Stimulated activated CD4-positive, alpha-beta T cell treated with anti-CD3 and anti-CD28 coated beads, Interleukin-2, amount 100 ng/mL, for 24 hours (primary cell): ENCODE results near the gene FOXD1.
"Not testable (repeated sequence)": the region's sequence is repeated elsewhere in the genome, so short reads cannot be mapped to it uniquely, and the experiment has no call there.

ENCODE experiments used
- DNase-seq, 2 donors: peaks; one replicate each; pipeline ENCODE4 v3.0.0-alpha.2; 2020

FOXD1 gene

GRCh38 chr5:73448463-73449136, at the start of gene FOXD1:
FOXD1 (minus strand) TSS chr5:73448777; CDS start chr5:73448362, 415 bp downstream.
- DNase-seq, result peak in 1 of 2 donors; percentile 60

DNA sequence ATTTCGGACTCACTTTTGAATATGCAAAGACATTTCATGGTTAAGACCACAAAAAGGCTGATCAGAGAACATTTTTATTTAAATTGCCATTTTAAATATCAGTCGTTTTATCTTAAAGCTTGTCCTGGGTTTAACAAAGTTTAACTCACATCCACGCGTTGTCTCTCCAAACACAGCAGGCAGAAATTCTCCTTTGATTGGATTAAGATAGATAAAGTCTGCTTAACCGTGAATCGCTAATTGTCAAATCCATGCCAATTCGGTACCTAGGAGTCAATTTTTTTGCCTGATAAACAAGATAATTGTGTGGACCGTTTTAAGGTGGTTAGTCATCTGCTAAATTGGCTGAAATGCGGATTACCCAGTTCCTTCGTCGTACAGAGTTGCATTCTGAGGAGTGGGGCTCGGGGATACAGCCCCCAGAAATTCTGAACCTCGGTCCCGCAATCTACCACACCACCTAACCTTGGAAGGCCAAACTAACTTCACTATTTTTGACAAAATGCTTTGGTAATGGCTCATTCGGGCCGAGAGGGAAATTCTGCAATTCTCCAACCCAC, 49.0 kb upstream of the FOXD1 start:
- no peak for DNase-seq

DNA sequence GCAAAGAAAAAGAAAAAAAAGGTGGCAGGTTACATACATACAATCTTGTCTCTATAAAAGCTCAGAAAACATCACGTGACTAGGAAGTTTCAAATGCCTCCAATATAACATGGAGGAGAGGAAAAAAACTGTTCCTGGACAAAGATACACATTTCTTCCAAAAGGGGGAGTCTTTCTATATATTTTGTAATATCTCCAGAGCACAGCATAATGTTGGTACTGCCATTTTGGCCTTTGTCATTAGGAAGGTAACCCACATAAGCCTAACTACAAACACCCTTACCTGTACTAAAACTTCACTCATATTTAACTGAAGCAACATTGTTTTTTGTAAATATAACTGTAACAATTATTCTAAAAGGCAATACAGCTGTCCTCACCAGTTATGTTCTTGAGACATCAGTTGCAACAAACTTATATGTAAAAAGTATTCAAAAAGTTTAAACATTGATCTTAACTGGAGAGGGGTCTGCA, 48.4 kb upstream of the FOXD1 start:
- no peak for DNase-seq

- DNase-seq, result no peak
Measured at GRCh38 chr5:73495772-73496335, 47.3 kb upstream of the FOXD1 start.

GRCh38 chr5:73494721-73495120, 46.1 kb upstream of the FOXD1 start:
- no peak for DNase-seq

GRCh38 chr5:73493421-73493820, 44.8 kb upstream of the FOXD1 start:
- no peak for DNase-seq

DNA sequence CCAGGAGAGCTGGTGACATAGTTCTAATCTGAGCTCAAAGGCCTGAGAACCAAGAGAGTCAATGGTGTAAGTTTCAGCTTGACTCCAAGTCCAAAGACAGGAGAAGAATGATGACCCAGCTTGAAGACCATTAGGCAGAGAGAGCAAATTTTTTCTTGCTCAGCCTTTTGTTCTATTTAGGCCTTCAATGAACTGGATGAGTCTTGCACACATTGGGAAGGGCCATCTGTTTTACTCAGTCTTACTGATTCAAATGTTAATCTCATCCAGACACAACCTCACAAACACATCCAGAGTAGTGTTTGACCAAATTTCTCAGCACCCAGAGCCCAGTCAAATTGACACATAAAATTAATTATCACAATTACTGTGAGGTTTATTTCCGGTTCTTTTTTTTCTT, 42.6 kb upstream of the FOXD1 start:
- no peak for DNase-seq

DNA sequence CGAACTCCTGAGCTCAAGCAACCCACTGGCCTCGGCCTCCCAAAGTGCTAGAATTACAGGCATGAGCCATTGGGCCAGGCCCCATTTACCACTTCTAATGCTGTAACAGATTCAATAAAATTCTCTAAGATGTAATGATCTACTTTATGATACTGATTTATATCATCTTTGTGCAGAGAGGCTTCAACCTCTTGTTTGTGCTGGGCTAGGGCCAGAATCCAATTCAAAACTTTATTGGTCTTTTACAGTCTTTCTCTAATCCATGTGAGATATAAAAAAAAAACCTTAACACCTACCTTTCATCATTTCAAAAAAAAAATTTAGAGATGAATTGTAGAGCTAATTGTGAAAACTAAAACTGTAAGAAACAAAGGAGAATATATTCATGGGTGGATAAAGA, 41.5 kb upstream of the FOXD1 start:
- DNase-seq, result no peak

GRCh38 chr5:73488806-73489205, 40.2 kb upstream of the FOXD1 start:
- DNase-seq, result no peak

DNA sequence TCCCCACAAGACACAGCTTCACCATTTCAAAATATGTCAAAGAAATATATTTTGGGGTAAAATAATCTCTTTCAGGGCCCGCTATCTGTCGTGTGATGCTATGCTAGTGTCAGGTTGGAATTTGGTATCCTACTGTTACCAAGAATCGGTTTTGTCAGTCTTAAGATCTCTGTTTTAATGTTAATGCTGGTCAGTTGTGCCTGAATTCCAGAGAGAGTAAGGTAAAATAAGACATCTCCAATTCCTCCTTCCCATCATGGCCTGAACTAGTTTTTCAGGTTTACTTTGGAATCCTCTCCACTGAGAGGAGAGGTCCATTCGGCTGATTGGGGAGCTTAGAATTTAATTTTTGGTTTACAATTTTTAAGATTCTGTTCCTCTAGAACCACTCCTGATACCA, 39.2 kb upstream of the FOXD1 start:
- no peak for DNase-seq

- DNase-seq, result not testable (repeated sequence)
Measured at GRCh38 chr5:73487257-73487656, 38.7 kb upstream of the FOXD1 start.

DNA sequence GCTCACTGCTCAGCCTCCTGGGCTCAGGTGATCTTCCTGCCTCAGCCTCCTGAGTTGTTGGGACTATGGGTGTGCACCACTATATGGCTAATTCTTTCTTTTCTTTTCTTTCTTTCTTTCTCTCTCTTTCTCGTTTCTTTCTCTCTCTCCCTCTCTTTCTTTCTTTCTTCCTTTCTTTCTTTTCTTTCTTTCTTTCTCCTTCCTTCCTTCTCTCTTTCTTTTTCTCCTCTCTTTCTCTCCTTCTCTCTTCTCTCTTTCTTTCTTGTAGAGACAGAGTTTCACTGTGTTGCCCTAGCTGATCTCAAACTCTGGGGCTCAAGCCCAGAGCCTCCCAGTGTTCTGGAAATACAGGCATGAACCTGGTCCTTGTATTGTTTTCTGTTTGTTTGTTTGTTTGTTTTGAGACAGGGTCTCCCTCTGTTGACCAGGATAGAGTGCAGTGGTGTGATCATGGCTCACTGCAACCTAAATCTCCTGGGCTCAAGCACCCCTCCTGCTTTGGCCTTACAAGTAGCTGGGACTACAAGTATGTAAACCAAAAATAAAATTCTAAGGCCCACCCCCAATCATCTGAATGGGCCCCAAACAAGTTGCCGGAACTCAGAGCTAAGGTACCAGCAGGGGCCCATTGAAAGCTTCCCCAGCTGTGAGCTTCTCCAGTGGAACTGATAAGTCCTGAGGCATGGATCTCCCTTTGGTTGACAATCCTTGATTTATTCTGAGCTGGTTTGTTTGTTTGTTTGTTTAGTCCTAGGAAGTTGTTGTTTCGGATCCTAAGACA, 37.7 kb upstream of the FOXD1 start:
- DNase-seq, result no peak

DNA sequence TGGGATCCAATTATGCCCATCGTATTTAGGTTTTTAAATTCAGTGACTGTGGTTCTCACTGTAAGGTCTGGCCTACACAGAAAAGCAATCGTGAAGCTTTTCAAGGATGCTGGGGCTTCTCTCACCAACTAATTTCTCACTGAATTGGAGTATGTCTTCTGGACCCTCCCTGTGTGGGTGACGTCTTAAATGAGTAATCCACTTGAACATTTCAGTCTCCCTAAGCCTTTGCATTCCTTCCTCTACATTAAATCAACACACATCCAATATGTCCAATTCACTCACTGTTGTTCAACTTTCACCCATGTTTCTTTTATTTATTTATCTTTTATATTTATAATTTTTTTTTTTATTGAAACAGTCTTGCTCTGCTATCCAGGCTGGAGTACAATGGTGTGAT, 37.1 kb upstream of the FOXD1 start:
- no peak for DNase-seq

DNA sequence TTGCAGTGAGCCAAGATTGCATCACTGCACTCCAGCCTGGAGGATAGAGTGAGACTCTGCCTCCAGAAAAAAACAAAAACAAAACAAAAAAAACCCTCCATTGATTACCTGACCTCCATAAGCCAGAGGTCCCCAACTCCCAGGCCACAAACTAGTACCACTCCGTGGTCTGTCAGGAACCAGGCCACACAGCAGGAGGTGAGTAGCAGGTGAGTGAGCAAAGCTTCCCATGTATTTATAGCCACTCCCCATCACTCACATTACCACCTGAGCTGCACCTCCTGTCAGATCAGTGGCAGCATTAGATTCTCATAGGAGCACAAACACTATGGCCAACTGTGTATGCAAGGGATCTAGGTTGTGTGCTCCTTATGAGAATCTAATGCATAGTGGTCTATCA, 35.9 kb upstream of the FOXD1 start:
- no peak for DNase-seq

DNA sequence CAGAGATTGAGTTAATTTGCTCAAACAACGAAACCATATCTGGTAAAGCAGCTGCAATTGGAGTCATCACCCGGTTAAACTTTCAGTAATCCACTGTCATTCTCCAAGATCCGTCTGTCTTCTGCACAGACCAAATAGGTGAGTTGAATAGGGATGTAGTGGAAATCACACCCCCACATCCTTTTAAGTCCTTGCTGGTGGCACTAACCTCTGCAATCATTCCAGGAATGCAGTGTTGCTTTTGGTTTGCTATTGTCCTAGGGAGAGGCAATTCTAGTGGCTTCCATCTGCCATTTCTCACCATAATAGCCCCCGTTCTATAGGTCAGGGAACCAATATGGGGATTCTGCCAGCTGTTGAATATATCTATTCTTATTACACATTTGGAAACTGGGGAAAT, 35.1 kb upstream of the FOXD1 start:
- no peak for DNase-seq

GRCh38 chr5:73482383-73483136, 34.0 kb upstream of the FOXD1 start:
- DNase-seq, result no peak

GRCh38 chr5:73480500-73480899, 31.9 kb upstream of the FOXD1 start:
- DNase-seq, result no peak

- no peak for DNase-seq
Measured at GRCh38 chr5:73472116-73472515, 23.5 kb upstream of the FOXD1 start.

DNA sequence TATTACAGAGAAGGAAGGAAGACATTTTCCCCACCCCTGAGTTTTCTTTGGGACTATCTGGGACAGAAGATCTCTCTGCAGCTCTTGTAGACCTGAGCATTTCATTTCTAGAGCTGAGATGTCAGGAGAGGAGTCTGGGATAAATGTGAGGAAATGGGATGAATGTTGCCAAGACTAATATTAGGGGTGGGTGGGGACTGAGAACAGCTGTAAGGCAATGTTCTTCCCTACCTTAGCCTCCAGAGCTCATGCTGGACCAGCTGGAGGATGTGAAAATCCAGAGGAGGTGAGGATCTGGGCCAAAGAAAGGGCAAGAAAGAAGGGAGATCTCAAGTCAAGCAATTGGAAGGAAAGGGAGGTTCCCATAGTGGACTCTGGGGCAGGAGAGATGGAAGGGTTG, 23.1 kb upstream of the FOXD1 start:
- no peak for DNase-seq

- no peak for DNase-seq
Measured at GRCh38 chr5:73469878-73470277, 21.3 kb upstream of the FOXD1 start.

- not testable (repeated sequence) for DNase-seq
Measured at GRCh38 chr5:73468638-73469037, 20.1 kb upstream of the FOXD1 start.

DNA sequence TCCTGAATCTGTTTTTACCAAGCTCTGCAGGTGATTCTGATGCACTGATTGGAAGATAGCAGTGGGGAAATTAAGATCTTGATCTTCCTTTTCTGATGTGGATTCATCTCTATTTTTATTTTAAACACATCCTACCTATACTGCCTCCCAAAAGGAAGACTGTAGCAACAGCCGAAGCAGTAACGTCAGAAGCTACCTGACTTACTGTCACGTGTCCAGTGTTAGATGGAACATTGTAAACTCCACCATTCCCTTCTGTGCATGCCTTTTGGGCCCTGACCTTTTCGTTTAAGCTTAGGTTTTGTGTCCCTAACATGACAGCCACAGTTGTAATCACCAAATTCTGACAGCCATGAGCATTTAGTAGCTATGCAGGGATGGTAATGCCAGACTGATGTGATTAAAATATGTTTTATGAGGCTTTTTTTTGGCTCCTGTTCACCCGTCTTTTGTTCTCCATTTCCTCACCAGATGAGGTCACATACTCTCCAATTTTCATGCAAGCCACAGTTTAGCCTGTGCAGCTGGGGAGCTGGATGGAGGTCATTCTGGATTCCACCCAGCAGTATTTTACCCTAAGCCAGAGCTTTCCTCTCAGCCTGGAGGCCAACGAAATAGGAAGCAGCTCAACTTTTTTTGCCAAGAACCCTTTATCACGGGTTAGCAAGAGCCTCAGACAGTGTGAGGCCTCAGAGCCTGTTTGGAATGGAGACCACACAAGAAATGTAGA, 15.6 kb upstream of the FOXD1 start:
- DNase-seq, result no peak
